ENCODE data around the gene FBXO34.
"Not testable (repeated sequence)": the region's sequence is repeated elsewhere in the genome, so short reads cannot be mapped to it uniquely, and the experiment has no call there.

The FBXO34 gene

GRCh38 chr14:55383056-55383466 is 111.8 kb downstream of the FBXO34 start:
- not testable (repeated sequence) for DNase-seq (ENCODE audit: low read depth)

GRCh38 chr14:55383541-55384140 is 112.4 kb downstream of the FBXO34 start:
- no peak for DNase-seq (ENCODE audit: low read depth)

GRCh38 chr14:55384536-55384935 is 113.3 kb downstream of the FBXO34 start:
- no peak for DNase-seq (ENCODE audit: low read depth)

GRCh38 chr14:55386037-55386808 is 115.0 kb downstream of the FBXO34 start:
- no peak for DNase-seq (ENCODE audit: low read depth)

GRCh38 chr14:55387121-55387520 is 115.9 kb downstream of the FBXO34 start:
- DNase-seq (ENCODE audit: low read depth): no peak

- DNase-seq (ENCODE audit: low read depth): no peak
These were observed 116.9 kb downstream of the FBXO34 start for GRCh38 chr14:55388160-55388559.

GRCh38 chr14:55389330-55389729 is 118.1 kb downstream of the FBXO34 start:
- DNase-seq (ENCODE audit: low read depth): peak; percentile 43

- DNase-seq (ENCODE audit: low read depth): peak; percentile 93
These were observed 127.5 kb downstream of the FBXO34 start for GRCh38 chr14:55398679-55399078.

- DNase-seq (ENCODE audit: low read depth): no peak
These were observed 128.0 kb downstream of the FBXO34 start for GRCh38 chr14:55399183-55399582.

- no peak for DNase-seq (ENCODE audit: low read depth)
These were observed 128.6 kb downstream of the FBXO34 start for GRCh38 chr14:55399852-55400251.

- DNase-seq (ENCODE audit: low read depth): no peak
These were observed 130.5 kb downstream of the FBXO34 start for GRCh38 chr14:55401751-55402150.
